Glutamatergic neuron (in vitro differentiated cells): ENCODE data around the gene RNF114. TPM values are rescaled to one million over a fixed set of nuclear protein-coding genes. Genes with fewer than 3 reads are reported as not detected.

Source experiments
- DNase-seq: peaks from one replicate; pipeline ENCODE4 v3.0.0; 2022
- H3K27ac Mint-ChIP-seq: one replicate; pipeline ENCODE4 v1.8.0; 2020; ENCODE audit warnings: mild to moderate bottlenecking, mixed read lengths, inconsistent platforms; ENCODE audit not compliant: unreplicated experiment
- H3K27me3 Mint-ChIP-seq: one replicate; pipeline ENCODE4 v1.8.0; 2020; ENCODE audit warnings: mild to moderate bottlenecking, moderate library complexity, mixed read lengths, inconsistent platforms; ENCODE audit not compliant: unreplicated experiment
- H3K36me3 Mint-ChIP-seq: one replicate; pipeline ENCODE4 v1.8.0; 2020; ENCODE audit warnings: mild to moderate bottlenecking, mixed read lengths, inconsistent platforms; ENCODE audit not compliant: unreplicated experiment
- H3K4me1 Mint-ChIP-seq: one replicate; pipeline ENCODE4 v1.8.0; 2020; ENCODE audit warnings: mild to moderate bottlenecking, low read depth, mixed read lengths, inconsistent platforms; ENCODE audit not compliant: unreplicated experiment
- H3K4me3 Mint-ChIP-seq: one replicate; pipeline ENCODE4 v1.8.0; 2020; ENCODE audit warnings: mild to moderate bottlenecking, mixed read lengths, inconsistent platforms; ENCODE audit not compliant: unreplicated experiment
- H3K9me3 Mint-ChIP-seq: one replicate; pipeline ENCODE4 v1.8.0; 2020; ENCODE audit warnings: mild to moderate bottlenecking, moderate library complexity, mixed read lengths, inconsistent platforms; ENCODE audit not compliant: unreplicated experiment
- CTCF ChIP-seq: fragments of 200-600 bp; sonication (generic); IDR thresholded peaks from one replicate; pipeline ENCODE4 v1.5.0; 2021; ENCODE audit not compliant: partially characterized antibody, unreplicated experiment
- total RNA-seq: library from RNA; stranded (reverse); fragmentation: NEBNext Ultra II Directional; extraction: Animal tissue kit (Norgen Biotek cat#: 25700); gene quantifications from one replicate; pipeline ENCODE4 v1.2.1, GENCODE V29; 2021; ENCODE audit not compliant: unreplicated experiment

The RNF114 gene
- total RNA-seq, 1 donor from 2014 or later, result 64.2 TPM

GRCh38 chr20:49888212-49889000, 47.8 kb upstream of the RNF114 start:
- peak; percentile 88 for DNase-seq
- Mint-ChIP-seq H3K9me3 (peaks cover 4% of the 10 kb centered on the region), H3K36me3 (no peaks in the 10 kb centered on the region), H3K27me3 (peaks cover 3% of the 10 kb centered on the region), H3K27ac (peak overlapping the region; percentile 56), H3K4me3 (no peak overlapping the region), H3K4me1 (peaks cover 16% of the 10 kb centered on the region)
- TF ChIP-seq CTCF, result peak; percentile 89

GRCh38 chr20:49889001-49889934, 46.9 kb upstream of the RNF114 start:
- Mint-ChIP-seq H3K36me3 (no peaks in the 10 kb centered on the region), H3K4me3 (no peak overlapping the region), H3K9me3 (peaks cover 4% of the 10 kb centered on the region), H3K27me3 (peaks cover 3% of the 10 kb centered on the region), H3K27ac (no peak overlapping the region), H3K4me1 (peaks cover 20% of the 10 kb centered on the region)
- DNase-seq, result no peak
- TF ChIP-seq CTCF, result no peak

- no peaks in the 10 kb centered on the region for H3K36me3 Mint-ChIP-seq
- H3K4me3 Mint-ChIP-seq, result no peak overlapping the region
- no peak for TF ChIP-seq CTCF
- no peak overlapping the region for H3K27ac Mint-ChIP-seq
- no peak for DNase-seq
- H3K4me1 Mint-ChIP-seq, result peaks cover 20% of the 10 kb centered on the region
- peaks cover 3% of the 10 kb centered on the region for H3K27me3 Mint-ChIP-seq
- peaks cover 4% of the 10 kb centered on the region for H3K9me3 Mint-ChIP-seq
These were observed 46.3 kb upstream of the RNF114 start for GRCh38 chr20:49889935-49890333.

GRCh38 chr20:49890471-49891361, 45.5 kb upstream of the RNF114 start:
- no peak for DNase-seq
- TF ChIP-seq CTCF, result no peak
- Mint-ChIP-seq H3K36me3 (no peaks in the 10 kb centered on the region), H3K27ac (no peak overlapping the region), H3K4me3 (no peak overlapping the region), H3K4me1 (peaks cover 20% of the 10 kb centered on the region), H3K27me3 (peaks cover 3% of the 10 kb centered on the region), H3K9me3 (peaks cover 4% of the 10 kb centered on the region)
